ENCODE measurements around the gene SPRY2.

Gene SPRY2

GRCh38 chr13:80331984-80332383 lies 8.9 kb downstream of the SPRY2 start:
- H3K27ac ChIP-seq = no peak overlapping the region
- no peak for TF ChIP-seq CTCF (IDR thresholded peaks at IDR 0.05)
- no peak for TF ChIP-seq ZFX (IDR thresholded peaks at IDR 0.05; ENCODE audit: borderline replicate concordance)

DNA sequence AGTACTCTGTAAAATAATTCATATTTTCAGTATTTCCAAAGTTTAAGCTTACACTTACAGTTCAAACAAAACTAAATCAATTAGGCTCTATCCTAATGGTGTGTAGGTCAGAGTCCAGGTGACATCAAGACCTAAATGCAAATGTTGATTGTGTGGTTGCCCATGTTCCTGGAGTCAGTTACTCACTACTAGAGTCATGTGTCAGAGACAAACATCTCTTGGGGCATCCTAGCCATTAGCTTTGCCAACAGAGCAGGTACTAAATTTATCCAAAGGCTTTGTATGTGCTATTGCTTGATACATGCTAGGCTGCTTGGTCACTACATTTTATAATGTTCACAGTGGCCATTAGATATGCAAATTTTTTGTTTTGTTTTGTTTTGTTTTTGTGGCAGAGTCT lies 11.7 kb downstream of the SPRY2 start:
- H3K27ac ChIP-seq = no peak overlapping the region
- TF ChIP-seq ZFX (IDR thresholded peaks at IDR 0.05; ENCODE audit: borderline replicate concordance) = no peak
- TF ChIP-seq CTCF (IDR thresholded peaks at IDR 0.05) = no peak

GRCh38 chr13:80319004-80319403 lies 21.9 kb downstream of the SPRY2 start:
- no peak overlapping the region for H3K27ac ChIP-seq

GRCh38 chr13:80314711-80315653 lies 25.9 kb downstream of the SPRY2 start:
- H3K27ac ChIP-seq = peak overlapping the region; percentile 56; the same call in 1 of the 2 replicates
- TF ChIP-seq CTCF (IDR thresholded peaks at IDR 0.05) (no peak), ZFX (IDR thresholded peaks at IDR 0.05; ENCODE audit: borderline replicate concordance) (no peak)

More at GRCh38 chr13:80319004-80319403, 21.9 kb downstream of the SPRY2 start:
- TF ChIP-seq CTCF (IDR thresholded peaks at IDR 0.05) = no peak
- TF ChIP-seq ZFX (IDR thresholded peaks at IDR 0.05; ENCODE audit: borderline replicate concordance) = no peak

DNA sequence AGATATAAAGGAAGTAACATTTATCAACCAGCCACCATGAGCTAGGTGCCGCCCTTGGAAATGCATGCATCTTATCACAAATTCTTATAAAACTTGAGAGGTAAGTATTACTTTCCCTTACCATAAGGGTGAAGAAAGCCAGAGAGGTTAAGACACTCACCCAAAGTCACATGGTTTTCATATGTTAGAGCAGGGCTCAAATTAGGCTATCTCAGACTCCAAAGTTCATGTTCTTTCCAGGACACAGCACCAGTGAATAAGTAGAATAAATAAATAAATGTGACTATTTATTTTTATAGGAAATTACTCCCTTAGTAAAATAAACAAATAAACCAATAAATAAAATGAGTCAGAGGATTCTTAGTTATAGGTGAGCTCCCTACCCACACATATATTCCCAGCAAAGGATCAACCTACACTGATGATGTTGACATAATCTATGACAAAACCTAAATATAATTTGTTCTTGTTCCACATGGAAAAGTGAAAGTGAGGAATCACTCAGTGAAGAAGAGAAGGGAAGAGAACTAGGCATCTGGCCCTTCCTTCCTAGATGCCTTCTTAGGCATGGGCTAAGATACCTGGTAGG lies 27.2 kb downstream of the SPRY2 start:
- no peak for TF ChIP-seq CTCF (IDR thresholded peaks at IDR 0.05)
- no peak for TF ChIP-seq ZFX (IDR thresholded peaks at IDR 0.05; ENCODE audit: borderline replicate concordance)
- peak overlapping the region; percentile 56 for H3K27ac ChIP-seq

DNA sequence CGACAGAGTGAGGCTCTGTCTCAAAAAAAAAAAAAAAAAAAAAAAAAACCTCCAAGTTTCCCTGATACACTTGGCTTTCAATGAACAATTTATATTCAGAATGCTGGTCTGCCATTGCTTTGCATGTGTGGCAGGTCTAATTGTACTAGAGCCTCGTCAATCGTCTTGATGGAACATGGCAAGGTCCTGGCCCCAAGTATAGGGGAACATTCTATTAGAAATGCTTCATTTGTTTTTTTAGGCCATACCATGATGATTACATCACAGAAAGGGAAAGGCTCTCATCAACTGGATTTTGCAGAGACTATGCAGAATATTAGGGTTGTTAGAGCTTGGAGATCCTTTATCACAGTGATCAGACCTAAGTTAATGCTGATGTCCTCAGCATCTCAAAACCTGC lies 28.0 kb downstream of the SPRY2 start:
- peak overlapping the region; percentile 56 for H3K27ac ChIP-seq
- no peak for TF ChIP-seq ZFX (IDR thresholded peaks at IDR 0.05; ENCODE audit: borderline replicate concordance)

DNA sequence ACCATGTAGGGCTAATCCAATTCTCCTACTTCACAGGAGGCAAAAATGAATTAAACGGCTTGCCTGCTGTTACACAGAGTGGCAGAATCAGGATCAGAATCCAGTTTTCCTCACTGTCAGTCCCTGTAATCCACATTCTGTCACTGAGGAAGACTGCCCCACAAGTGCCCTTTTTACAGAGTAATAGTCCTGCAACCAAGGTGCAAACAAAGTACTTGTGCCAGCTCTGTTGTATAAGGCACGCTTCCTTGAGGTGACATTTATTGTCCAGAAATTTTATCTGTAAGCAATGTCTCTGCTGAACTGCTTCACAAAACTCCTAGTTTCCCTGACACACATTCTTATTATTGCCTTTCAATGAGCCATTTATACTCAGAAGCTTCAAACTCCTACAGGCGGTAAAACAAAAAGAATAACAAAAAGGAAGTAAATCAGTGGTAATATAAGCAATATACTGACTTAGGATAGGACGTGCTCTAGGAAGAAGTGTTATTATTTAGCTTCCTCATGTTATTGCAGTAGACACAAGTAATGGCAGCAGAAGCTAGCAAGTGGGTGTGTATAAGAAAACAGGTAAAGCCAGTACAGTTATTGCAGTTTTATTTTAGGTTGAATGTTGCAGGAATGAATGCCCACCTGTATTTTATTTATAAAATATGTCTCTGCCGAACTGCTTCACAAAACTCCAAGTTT lies 28.8 kb downstream of the SPRY2 start:
- no peak overlapping the region for H3K27ac ChIP-seq

More for the DNA sequence above, 28.8 kb downstream of the SPRY2 start:
- TF ChIP-seq ZFX (IDR thresholded peaks at IDR 0.05; ENCODE audit: borderline replicate concordance) (no peak), CTCF (IDR thresholded peaks at IDR 0.05) (no peak)

Data from 22Rv1 (cell line).